NCI-H345 (cell line): ENCODE measurements around the gene MAP4K4.

Experiments used
- DNase-seq: peaks from one replicate; lab custom pipeline; 2025; lab: John Stamatoyannopoulos, UW

MAP4K4 gene

GRCh38 chr2:101723371-101724124 is 26.0 kb downstream of the MAP4K4 start:
- no peak for DNase-seq

GRCh38 chr2:101724125-101724474 is 26.6 kb downstream of the MAP4K4 start:
- DNase-seq = no peak

DNA sequence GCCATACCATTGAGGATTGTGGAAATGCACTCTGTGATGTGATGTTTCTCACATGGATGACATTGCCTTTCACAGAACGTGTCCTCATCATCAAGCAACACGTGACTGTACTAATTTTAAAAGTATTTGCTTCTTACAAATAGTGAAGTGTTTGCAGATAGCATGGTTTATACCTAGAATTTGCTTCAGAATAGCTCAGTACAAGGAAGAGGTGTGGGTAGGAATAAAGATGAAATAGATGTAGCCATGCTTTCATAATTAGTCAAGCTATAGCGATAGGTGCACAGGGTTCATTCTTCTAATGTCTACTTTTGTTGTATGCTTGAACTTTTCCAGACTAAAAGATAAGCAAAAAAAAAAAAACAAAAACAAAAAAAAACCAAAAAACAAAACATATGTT is 27.5 kb downstream of the MAP4K4 start:
- no peak for DNase-seq

- no peak for DNase-seq
Observed at GRCh38 chr2:101725515-101726192, 28.1 kb downstream of the MAP4K4 start.

- DNase-seq = no peak
Observed at GRCh38 chr2:101728865-101729264, 31.4 kb downstream of the MAP4K4 start.

DNA sequence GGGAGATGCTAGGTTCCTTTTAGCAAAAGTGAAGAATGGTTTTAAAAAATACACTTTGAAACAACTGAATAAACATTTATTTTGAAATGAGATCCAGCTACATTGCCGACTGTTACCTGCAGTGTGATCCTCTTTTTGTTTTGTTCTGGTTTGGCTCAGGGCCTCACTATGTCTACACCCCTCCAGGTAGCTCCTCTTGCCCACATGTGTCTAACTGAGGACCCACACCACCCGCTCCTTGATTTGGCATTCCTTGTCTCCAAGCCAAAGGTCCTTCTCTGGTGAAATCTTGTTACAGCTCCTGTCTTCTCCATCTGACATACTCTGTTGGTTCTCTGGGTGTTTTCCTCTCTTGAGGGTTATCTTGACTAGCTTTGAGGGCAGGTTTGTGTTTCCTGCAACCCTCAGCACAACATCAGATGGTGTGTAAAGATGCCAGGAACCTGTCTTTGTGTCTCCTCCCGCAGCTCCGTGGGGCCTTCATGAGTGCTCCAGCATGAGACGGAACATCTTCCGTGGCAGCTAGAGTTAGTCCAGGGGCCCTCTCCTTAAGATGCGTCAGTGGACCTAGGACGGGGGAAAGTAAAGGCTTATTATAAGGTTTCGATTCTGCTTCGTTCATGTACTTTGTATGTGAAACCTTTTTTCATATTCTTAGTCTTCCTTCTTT is 32.1 kb downstream of the MAP4K4 start:
- peak; percentile 7 for DNase-seq

DNA sequence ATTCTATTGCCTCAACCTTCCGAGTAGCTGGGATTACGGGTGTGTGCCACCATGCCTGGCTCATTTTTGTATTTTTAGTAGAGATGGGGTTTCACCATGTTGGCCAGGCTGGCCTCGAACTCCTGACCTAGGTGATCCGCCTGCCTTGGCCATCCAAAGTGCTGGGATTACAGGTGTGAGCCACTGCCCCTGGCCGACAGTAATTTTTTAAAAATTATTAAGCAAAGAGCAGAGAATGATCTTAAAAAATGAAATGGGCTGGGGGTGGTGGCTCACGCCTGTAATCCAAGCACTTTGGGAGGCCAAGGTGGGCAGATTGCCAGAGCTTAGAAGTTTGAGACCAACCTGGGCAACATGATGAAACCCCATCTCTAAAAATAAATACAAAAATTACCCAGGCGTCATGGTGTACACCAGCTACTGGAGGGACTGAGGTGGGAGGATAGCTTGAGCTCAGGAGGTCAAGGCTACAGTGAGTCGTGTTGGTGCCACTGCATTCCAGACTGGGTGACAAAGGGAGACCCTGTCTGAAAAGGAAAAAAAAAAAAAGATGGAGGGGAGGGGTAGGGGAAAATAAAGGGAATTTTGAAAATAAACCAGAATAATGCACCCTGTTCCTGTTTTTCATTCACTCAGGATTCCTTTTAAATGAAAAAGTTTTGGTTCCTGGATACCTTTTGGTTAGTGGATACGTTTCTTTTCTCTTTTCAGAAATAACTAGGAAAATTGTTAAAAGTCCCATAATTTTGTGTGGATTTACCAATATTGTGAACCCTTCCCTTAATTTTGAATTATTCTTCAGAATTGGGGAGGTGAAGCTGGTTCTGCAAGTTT is 33.9 kb downstream of the MAP4K4 start:
- no peak for DNase-seq

DNA sequence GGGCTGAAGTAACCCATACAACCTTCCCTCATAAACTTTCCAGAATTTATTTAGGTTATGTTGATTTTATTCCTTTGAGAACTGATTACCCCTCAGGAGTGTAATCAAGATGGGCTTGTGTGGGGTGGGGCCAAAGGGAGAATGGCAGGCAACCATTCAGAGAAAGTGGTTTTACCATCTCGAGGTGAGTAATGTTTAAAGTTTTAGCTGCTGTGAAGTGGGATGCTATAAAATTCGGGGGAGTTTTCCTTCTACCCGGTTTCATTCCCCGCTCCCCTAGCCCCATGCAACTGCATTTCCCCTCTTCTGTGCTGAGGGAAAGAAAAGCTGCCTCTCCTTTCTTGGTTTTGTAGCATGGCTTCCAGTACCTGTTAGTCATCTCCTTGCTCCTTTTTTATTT is 34.7 kb downstream of the MAP4K4 start:
- DNase-seq = no peak

- DNase-seq = no peak
Observed at GRCh38 chr2:101732773-101733256, 35.3 kb downstream of the MAP4K4 start.

DNA sequence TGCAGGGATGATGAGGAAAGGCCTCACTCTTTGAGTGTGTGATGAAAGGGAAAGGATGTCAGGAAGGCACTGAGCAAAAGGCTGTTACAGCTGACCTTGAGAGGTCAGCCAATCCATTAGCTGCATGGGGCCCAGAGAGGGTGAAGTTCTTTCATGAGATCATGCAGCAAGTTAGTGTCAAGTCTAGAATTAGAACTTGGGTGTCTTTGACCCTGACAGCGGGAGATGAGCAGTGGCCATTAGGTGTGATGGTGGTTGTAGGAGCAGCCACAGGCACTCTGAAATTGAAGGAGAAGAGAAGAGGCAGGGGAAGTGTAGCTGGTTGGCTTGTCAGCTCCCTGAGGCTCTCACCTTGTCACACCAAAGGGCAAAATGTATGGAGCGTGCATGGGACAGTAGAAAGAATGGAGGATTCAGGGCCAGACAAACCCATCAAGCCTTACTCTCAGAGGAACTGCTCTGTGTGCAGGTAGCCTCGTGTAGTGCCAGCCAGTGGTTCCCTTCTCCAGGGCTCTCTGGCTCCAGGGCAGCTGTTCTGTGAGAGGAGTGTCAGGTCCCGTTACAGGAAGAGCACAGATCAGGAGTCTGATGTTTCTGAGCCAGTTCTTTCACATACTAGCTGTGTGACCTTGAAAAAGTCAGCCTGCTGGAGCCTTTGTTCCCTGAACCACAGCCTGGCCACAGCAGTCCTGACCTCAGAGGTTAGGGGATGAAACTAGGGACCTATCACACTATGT is 35.9 kb downstream of the MAP4K4 start:
- no peak for DNase-seq

- DNase-seq = no peak
Observed at GRCh38 chr2:101734505-101735165, 37.1 kb downstream of the MAP4K4 start.

GRCh38 chr2:101735166-101735533 is 37.6 kb downstream of the MAP4K4 start:
- no peak for DNase-seq

DNA sequence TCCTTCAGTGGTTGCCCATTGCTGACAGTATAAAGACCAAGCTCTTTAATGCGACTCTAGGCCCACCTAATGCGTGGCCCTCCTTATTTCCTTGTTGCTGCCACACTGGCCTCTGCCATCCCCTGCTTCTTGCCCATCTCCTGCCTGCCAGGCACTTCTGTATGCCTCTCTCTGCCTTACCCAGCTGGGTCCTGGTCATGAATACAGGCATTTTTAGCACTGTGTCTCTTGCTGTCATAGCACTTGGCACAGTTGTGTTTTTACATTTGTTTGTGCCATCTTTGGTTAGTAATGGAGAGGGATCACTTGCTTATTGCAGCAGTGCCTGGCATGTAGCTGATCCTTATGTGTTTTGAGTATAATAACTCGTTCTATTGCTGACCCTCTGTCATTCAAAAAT is 38.7 kb downstream of the MAP4K4 start:
- DNase-seq = no peak

GRCh38 chr2:101736861-101737291 is 39.4 kb downstream of the MAP4K4 start:
- no peak for DNase-seq

DNA sequence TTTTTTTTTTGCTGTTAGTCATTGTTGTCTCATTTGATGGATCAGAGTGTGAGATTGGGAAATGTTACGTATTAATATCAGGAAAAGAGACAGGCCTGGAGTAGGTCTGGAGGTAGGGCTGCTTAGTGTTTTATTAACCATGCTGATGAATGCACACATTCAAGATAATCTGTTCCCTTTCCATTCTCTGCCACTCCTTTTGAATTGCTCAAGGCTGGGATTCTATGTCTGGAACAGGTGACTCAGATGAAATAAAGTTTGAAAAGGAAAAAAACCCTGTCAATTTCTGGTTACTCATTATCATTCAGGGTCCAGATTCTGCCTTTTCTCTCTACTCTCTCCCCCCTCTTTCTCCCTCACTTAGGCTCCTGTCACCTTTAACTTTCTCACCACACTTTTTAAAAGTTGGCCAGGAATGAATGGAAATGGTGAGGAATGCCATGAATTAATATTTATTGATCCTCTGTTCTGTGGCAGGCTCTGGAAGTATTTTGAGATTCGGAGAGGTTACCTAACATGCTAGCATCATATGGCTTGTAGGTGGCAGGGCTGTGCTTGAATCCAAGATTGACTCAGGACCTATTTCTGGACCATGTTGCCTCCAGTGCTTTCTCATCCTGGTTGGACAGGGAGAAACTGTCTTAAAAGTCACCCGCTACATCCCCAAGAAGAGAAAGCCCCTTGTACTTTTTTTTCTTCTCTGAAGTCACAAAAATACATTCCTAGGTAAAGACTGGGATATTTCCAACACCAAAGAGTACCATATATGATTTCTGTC is 40.2 kb downstream of the MAP4K4 start:
- DNase-seq = no peak

GRCh38 chr2:101738649-101739048 is 41.1 kb downstream of the MAP4K4 start:
- DNase-seq = no peak

- DNase-seq = peak; percentile 9
Observed at GRCh38 chr2:101740555-101740964, 43.1 kb downstream of the MAP4K4 start.

DNA sequence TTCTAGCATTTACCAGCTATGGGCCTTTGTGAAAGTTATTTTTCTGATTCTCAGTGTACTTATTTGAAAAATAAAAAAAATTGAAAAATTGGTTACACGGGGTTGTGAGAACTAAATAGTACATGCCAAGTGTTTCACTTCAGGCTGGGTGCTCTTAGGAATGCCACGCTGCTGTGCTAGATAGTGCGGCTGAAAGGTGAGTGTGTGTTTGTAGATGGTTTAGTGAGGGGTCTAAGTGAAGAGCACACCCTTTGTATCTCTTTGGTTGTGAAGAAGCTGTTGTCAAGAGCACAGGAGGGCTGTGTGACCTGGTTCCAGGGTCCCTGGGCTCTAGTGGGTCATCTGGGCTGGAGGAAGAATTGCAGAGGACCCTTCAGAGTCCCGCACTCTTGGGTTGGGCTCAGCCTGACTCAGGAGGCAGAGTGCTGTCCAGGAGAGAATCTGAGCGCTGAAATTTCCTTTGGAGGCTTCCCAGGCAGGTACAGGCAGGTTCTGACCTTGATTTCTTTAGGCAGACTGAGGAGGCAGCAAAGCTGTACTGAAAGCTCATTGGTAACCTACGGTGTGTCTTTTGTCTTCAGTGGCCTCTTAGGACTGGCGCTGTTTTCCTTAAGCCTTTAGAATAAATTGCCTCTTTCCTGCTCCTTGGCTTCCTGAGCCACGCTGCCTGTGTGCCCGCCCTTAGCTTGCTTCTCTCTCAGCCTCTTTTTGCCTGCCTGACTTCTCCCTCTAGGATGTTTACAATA is 44.4 kb downstream of the MAP4K4 start:
- DNase-seq = no peak

DNA sequence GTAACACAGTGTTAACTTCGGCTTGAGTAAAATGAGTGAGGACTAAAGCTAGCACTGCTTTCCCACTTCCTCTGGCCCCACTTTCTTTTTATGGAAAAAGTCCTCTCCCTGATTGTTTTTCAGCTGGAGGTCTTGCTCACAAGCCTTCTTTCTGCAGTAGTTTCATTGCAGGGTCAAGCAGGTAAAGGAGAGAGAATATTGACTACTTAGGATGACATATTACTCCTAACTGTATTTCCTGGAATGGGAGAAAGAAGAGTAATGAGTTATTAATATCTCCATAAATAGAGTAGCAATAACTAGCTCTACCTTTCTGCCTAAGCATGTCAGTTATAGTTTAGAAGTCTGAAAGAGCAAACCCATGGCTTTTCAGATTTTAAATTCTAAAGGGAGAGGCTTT is 45.0 kb downstream of the MAP4K4 start:
- DNase-seq = no peak
